ENCODE data around the gene DGCR6L.
"Not testable (repeated sequence)": the region's sequence is repeated elsewhere in the genome, so short reads cannot be mapped to it uniquely, and the experiment has no call there.

Gene DGCR6L

DNA sequence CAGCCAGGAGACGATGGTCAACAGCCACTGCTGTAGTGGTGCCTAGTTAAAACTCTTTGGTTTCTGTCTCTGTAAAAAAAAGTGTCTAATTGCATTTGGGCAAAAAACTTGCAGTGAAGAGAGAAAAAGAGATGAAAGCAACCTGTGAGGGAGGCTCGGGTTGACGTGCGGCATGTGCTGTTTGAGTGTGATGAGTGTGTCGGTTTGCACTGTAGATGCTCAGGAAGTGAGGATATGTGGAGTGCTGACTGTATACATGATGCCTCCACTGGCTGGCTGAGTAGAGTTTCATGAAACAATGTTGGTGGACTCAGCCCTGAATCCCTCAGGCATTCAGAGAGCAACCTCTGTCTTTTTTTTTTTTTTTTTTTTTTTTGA, 4.3 kb upstream of the DGCR6L start:
- DNase-seq = no peak

DNA sequence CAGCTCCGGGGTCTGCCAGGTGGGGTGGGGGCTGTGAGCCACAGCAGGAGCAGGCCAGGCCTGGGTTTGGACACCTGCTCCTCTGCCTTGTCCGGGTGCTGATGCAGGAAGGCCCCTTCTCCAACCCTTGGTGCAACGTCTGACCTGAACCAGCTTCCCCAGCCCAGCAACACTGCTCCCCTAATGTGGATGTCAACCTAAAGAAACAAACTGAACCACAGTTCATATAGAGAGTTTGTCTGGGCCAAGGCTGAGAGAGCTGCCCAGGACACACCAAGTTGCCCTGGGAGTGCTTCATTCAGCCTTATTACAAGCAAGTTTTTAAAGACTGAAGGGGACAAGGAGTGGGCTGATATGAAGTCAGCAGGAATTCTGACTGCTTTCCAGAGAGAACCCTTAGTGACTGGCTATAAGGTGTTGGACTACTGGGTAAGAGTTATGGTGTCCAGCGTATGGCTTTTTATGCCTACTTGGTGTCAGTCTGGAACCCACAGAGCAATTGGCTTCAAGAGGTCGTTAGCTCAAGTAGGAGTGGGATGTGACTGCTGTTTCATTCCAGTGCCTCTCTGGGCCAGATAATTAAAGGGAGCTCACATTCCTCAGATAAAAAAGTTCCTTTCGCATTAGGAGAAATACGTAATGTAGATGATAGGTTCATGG, 1.8 kb upstream of the DGCR6L start:
- not testable (repeated sequence) for DNase-seq

DNA sequence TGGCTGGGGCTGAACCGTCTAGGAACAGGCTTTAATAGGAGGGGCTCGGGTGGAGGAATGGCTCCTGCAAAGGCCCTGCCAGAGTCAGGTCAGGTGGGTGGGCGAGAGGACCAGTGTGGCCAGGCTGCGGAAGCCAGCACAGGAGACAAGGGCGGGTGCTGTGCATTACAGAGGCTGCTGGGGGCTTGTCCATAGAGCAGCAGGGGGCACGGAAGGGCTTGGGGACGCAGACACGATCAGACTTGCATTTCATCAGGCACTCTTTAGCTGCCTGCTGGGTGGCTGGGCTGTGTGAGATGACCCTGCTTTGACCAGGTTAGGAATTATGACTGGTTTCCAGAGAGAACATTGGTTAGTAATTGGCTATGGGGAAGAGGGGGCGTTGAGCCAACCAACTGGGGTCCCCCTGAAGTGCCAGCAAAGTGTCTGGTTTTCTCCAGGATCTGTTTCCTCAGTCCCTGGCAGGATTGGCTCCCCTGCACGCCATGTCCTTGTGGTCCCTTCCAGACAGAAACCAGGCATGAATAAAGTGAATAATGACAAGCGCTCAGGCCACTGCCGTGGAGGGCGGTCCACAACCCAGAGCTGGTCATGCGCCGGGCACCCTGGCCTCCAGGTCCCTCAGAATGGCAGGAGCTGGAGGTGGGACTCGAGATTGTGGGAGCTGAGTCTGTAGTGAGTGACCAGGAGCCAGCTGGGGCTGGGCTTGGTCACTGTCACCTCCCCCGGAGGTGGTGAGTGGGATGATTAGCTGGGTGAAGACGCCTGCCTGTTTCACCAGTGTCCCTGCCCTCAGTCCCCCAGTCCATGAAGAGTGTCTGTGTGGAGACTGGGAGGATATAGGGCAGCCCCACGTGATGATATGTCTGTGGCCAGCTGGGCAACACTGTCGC, 1.0 kb upstream of the DGCR6L start:
- DNase-seq = not testable (repeated sequence)

DNA sequence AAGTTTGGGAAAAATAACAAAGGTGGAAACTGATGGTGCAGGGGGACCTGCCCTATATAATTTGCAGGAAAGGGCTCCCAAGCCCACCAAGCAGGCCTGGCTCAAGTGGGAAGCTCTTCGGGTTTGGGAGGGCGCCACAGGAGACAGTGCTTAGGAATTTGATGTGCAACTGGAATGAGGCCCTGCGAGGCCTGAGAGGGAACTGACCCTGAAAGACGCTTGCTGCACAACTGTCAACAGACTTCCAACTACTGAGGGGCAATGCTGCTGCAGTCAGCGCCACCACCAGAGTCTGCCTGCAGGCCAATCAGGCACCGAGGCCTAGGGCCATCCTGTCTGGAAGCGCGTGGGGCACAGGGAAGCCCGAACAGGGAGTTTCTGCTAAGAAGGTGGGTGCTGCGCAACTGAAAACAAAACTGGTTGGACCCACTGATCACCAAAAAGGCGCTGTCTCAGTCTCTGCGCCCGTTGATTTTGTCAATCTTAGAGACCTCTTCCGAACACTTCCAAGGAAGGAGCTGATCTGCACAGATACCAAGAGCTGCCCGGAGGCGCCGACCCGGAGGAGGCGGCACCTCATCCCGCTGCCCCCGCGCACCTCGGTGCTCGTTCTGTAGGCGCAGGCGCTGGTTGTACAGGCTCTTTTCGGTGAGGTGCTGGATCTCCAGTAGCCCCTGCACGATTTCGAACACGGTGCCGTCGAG, 667 bp downstream of the DGCR6L start:
- no peak for DNase-seq

DNA sequence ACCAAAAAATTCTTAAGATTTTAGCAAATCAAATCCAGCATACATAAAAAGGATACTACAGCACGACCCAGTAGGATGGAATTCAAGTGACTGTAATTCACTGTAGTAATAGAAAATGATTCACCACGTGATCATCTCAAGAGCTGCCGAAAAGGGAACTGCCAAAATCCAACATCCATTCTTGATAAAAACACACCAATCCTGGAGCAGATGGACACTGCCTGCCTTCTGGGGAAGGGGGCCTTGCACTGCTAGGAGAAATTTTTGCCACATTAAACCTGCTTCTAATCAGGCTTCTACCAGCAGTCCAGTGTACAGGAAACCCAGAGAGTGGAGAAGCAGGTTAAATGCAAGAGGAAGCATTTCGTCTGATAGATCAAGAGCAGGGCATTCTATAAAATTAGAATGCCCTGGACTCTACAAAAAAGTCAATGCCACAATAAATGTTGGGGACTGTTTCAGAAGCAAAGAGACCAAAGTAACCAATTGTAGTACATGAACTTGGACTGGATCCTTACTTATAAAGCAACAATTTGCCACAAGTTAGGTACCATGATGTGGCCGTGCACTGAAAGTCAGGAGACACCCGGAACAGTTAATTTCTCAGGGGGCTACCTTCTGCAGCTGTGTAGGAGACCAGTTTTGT, 1.7 kb downstream of the DGCR6L start:
- not testable (repeated sequence) for DNase-seq

DNA sequence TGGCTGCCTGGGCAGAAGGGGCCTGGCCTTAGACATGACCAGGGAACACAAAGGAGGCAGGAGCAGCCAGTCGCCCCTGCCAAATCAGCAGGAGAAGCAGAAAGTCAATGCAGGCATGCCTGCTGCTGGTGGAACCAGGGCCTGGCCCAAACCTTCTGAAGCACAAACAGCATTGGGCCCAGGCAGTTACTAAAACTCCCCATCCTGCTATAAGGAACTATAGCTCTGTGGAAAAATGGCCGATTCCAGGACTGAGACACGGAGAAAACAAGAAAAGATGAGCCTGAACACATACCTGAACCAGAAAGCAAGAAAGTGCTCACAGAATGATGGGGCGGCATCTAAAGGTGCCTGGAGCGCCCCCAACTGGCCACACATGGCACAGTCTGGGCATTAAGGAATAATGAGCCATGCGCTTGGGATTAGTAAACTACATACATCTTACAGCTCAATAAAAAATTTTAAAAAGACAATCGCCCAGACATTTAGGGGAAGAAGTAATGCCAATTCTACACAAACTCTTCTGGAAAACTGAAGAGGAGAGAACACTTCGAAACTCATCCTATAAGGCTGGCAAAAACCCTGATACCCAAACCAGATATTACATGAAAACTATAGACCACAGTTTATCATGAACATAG, 2.3 kb downstream of the DGCR6L start:
- not testable (repeated sequence) for DNase-seq

DNA sequence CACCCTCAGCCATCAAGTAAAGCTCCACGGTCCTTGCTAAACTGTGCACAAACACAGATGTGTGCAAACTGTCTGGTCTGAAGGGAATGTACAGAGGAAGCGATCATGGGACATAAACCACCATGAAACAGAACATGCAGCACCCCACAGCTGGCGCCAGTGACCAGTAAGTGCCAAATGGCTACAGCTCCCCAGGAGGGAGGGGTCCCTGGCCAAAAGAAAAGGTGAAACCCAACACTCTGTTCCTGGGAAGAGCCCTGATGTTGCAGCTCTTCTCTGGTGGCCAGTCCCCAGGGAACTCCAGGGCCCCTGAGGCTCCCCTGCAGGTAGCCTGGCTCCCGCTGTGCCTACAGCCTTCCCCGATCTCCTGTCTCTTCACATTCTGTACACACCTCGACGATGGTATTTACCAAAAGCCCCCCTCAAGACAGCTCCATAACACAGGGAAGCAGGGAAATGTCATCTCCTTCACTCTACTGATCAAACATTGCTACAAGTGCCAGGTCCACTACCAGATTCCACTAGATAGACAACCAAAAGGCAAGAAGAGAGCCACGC, 2.9 kb downstream of the DGCR6L start:
- DNase-seq = no peak

DNA sequence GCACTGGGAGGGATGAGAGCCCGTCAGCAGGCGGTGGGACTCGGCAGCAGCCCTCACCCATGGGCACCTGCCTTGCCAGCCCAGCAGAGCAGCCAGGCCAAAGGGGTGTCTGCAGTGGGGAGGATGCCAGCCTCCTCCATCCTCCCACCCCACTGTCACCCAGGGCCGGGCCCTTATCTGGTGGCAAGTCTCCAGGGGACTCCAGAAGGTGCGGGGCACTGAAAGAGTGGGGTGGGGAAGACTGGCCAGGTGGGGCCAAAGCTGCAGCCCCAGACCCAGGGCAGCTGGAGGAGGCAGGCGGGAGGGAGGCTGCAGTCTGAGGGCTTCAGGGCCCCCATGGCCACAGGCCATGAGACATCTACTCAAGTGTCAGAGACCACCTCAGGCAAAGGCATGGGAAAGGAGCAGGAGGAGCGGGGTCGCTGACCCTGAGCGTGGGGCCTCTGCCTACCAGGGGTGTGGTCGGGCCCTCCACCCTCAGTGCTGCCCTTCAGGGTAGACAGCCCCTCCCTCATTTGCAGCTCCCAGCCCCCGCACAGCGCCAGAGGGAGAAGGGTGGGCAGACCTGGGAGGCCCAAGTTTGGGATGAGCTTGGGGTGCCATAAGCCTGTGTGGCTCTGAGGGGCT, 3.5 kb downstream of the DGCR6L start:
- DNase-seq = no peak

DNA sequence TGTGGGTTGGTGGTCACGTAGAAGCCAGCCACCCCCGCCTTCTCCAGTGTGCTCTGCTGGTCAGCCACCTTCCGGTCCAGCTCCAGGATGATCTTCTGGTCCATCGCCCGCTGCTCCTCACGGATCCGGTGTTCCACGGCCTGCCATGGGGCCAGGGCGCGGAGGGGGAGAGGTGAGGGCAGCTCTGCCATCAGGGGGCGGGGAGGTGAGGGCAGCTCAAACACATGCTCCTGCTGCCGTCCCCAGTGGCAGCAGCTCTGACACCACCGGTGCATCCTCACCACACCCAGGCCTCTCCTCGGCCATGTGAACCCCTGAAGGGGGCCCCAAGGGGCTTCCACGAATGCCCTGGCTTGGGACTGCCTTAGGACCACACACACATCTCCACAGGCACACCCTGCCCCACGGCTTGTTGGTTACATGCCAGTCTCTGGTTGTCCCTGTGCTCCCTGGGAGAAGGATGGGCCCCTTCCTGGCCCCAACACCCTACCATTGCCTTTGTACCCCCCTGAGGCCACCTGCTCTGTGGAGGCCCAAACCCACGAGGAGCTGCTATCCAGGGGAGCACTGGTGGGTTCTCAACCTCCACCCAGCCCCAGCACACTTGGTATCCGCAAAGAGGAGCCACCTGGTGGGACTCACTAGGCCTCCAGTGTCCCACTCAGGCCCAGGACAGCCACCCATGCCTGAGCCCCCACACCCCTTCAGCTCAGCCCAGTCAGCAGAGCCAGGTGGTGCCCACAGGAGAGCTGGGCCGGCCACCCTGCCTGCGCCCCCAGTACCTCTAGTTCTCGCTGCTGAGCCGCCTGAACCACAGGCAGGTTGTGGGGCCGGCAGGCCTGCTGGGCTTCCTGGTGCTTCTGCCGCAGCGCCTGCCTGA, 4.3 kb downstream of the DGCR6L start:
- no peak for DNase-seq

DNA sequence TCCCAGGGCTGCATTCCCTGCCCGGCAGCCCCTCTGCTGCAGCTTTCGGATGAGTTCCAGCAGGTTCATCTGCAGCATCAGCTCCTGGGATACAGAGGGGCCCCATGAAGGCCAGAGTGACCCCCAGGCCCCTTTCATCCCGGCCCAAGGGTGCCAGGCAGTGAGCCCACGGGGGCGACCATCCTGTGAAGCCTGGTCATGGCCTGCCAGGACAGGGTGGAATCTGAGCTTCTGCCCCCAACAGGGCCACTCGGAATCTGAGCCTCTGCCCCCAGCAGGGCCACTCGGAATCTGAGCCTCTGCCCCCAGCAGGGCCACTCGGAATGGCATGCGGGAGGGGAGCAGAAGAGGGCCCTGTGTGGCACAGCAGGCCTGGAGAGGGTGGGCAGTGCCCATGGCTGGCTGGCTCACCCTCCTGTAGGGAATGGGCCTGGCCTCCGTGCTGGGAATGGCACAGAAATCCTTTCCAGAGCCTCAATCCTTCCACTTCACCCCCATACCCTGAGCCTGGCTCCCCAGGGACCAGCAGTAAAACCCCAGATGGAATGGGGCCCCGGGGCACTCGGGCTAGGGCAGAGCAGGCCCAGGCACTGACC, 5.0 kb downstream of the DGCR6L start:
- not testable (repeated sequence) for DNase-seq

DNA sequence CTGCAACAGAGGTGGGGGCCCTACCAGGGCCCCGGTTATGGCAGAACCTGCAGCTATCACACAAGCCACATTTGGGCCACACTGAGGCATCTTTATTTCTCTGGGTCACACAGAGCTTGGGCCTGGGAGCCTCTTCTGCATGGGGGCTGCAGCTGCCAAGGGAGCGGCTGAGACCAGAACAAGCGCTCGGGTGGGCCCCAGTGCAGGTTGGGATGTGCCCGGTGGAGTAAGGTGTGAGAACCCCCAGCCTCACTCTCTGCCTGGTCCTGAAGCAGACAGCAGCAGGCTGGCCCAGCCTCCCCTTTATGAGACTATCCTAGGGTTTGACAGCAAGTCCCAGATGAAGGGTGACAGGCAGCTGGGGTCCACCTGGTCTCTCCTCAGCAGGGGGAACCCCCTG, 5.7 kb downstream of the DGCR6L start:
- not testable (repeated sequence) for DNase-seq

DNA sequence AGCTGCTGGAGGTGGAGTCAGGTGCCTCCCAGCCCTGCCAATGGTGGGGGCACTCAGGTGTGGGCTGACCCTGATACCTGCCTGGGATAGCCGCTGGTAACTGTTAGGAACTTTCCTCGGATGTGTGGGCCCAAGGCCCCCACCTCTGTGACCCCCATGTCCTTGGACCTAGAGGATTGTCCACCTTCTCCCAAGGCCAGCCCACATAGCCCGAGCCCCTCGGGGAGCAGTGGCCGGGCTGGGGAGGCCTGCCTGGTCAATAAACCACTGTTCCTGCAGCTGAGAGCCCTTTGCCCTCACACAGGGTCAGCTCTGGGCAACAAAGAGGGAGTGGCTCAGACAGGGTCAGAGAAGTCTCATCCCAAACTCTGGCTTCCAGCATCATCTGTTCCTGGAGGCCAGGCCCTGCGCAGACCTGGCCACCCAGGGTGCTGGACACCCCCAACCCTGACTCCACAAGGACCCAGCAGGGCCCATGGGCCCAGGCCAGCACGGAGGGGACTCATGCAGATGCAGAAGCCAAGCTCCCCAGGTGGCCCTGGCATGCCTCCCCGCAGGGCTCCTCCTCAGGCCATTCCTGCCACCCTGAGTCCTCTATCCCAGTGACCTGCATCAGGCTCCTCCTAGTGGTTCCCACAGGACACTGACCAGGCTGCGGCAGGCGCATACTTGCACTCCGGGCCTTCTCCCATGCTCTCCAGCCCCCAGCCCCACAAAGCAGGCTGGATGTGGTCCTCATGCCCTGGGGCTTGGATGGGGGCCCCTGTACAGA, 6.4 kb downstream of the DGCR6L start:
- not testable (repeated sequence) for DNase-seq

DNA sequence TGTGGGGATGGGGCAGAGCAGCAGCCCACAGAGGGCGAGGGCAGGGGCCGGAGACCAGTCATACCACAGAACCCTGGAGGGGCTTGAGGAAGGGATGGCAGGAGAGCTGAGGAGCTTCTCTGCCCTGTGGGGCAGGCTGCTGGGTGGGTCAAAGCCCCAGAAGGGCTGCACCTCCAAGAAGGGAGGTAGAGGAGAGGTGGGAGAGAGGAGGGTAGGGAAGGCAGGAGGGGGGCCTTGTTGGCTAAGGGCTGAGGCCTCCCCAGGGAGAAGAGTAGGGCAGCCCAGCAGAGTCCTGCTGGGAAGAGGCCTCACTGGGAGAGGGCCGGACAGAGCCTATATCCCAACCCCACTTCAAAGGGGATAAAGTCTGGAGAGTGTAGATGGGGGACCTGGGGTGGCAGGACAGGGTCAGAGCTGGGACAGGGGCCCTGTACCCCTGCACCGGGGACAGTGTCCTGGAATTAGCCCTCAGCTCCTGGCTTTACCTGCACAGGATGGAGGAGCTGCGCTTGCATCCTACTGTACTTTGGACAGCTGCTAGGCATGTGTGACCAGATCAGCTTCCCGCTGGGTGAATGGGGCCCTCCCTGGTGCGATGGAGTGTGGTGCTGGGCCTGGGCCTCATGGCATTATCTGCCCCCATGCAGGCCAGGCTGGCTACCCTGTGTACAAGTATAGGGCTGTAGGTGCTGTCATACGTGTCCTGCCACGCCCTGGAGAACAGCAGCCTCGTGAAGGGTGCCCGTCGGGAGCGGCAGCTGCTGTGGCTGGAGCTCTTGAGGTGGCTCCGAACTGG, 7.3 kb downstream of the DGCR6L start:
- DNase-seq = no peak

DNA sequence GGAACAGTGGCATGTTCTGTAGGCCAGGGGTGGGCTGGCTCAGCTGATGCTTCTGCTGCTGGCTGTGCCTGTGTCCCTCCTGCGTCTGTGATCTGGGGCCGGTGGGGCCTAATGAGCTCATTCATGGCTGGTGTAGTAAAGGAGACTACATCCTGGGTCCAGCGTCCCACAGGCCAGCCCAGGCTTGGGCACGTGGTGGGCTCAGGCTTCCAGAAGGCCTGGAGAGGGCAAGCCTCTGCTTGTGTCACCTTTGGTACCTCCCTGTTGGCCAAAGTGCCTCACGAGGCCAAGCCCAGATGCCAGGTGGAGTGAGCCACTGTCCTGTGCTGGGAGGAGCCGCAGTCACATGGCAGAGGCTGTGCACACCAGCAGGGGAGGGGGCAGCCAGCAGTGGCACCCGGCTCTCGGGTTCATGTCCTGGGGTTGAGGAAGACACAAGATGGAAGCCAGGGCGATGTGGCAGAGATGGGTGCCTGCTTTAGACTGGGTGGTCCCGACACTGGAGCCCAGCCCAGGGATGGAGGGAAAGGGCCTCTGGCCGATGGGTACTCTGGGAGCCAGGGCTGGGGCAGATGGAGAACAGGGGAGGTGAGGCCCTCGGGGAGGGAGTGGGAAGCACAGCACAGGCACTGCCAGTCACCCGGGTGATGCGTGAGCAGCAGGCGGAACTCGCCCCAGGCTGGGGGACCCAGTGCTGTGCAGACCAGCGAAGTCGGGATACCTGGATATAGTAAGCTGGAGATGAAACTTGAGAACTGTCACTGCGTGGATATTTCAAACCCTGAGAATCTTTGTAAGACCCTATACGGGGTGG, 8.4 kb downstream of the DGCR6L start:
- not testable (repeated sequence) for DNase-seq

DNA sequence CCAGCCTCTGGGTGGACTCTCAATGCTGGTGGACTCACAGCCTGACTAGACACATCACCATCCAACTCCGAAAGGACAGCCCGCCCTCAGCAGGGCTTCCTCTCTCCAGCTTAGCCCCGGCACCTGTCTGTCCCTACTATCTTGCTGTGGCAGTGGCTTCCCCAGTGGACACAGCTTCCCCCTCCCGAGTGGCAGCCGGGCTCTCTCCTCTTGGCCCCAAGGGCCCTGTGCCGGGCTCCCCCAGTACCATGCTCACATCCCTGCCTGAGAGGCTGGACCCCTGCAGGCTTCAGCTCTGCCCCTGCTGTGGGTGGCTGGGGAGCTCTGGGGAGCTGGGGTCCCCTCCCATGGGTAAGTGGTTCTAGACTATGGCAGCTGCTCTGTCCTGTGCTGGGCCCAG, 9.1 kb downstream of the DGCR6L start:
- not testable (repeated sequence) for DNase-seq

DNA sequence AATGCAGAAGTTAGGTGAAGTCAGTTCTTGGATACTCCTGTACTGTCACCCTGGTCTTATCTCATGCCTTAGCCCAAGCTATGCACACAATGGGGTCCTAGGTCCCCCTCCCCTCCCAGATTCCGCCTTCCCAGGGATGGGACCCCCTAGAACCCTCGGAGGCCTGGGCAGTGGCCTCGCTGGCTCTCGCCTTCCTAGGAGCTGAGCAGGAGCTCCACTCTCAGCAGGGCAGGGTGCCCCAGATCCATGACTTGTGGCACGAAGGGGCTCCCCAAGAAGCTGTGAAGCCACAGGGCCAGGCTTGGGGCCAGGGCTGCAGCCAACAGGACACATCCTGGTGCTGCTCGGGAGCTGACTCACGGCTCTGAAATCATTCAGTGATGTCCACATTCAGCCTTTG, 9.7 kb downstream of the DGCR6L start:
- not testable (repeated sequence) for DNase-seq

DNA sequence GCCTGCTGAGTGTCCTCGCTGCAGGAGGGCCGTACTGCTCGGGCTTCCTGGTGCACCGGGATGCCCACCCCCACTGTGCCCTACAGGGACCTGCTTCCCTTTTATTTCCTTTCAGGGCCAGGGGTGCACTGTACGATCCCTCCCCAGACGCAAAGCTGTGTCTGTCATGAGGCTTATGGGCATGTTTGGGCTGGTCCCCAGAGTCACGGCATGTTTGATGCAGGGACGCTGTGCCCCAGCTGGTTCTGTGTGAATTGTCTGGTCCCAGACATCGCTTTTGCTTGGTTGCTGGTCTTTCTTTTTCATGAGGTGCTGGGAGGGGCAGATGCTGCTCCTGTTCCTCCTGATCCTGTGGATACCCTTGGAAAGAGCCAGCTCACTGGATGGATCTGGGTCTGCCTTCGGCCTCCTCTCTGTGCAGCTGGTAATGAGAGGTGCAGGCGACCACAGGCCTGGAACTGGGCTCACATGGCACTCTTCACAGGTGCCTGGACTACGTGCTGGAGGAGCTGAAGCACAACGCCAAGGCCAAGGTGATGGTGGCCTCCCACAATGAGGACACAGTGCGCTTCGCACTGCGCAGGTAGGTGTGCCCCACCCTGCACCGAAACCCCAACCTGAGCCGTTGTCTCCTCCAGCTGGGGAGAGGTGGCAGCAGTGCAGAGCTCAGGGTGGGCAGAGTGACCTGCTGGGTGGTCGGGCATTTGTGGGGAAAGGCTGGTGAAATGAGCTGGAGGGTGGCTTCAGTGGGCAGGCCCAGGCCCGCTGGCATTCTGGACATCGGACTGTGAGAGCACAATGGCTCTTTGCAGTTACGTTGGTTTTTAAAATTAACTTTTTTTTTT, 10.8 kb downstream of the DGCR6L start:
- DNase-seq = not testable (repeated sequence)

All from 8988T (cell line).